SK-N-SH (cell line): ENCODE data around the gene CDH13. TPM values are rescaled to one million over a fixed set of nuclear protein-coding genes. Genes with fewer than 3 reads are reported as not detected.

Experiments used
- CTCF ChIA-PET: fragments of 300-600, 350-600 bp; formaldehyde crosslinking; extraction: SDS; loops from one replicate; lab custom pipeline; 2021; lab: Yijun Ruan, JAX
- POLR2A ChIA-PET: fragments of 350-600 bp; sonication (Branson Sonifier 250); formaldehyde crosslinking; extraction: SDS; loops from one replicate; lab custom pipeline; 2020; ENCODE audit warnings: antibody characterized with exemption, inconsistent platforms; lab: Yijun Ruan, JAX
- DNase-seq: peaks from one replicate; pipeline ENCODE4 v3.0.0; 2012
- H2AFZ ChIP-seq: fragments of 200-600 bp; sonication (generic); 2 replicates; pipeline ENCODE4 v1.8.1; 2016; ENCODE audit warnings: antibody characterized with exemption, mild to moderate bottlenecking, low read depth
- H3F3A ChIP-seq: fragments of 200-600 bp; sonication (generic); replicated peaks from 2 replicates; pipeline ENCODE3; 2016; ENCODE audit warnings: antibody characterized with exemption, mild to moderate bottlenecking; ENCODE audit not compliant: insufficient read depth
- H3K27ac ChIP-seq, 2 experiments: fragments of 200-500 bp in 1 of 2; fragments of 200-600 bp in 1 of 2; sonication (Bioruptor generic) in 1 of 2; sonication (generic), shearing (Covaris generic) in 1 of 2; 2 replicates each; pipeline versions ENCODE4 v1.5.1 to v1.6.1; 2014 to 2016; ENCODE audit warnings: low read depth in 2 of 2, inconsistent platforms in 1 of 2, low read length in 1 of 2, mild to moderate bottlenecking in 1 of 2, mixed read lengths in 1 of 2
- H3K27me3 ChIP-seq: fragments of 200-600 bp; sonication (generic), shearing (Covaris generic); 2 replicates; pipeline ENCODE4 v1.6.1; 2016; ENCODE audit warnings: mixed run types; ENCODE audit not compliant: insufficient read depth
- H3K36me3 ChIP-seq, 2 experiments: fragments of 200-500 bp in 1 of 2; fragments of 200-600 bp in 1 of 2; sonication (Bioruptor generic) in 1 of 2; sonication (generic) in 1 of 2; replicated peaks in 1 of 2; 2 replicates each; pipeline versions ENCODE3 to v1.5.1; 2014 to 2016; ENCODE audit warnings: low read length in 1 of 2, mild to moderate bottlenecking in 1 of 2; ENCODE audit not compliant: insufficient read depth in 2 of 2, control insufficient read depth in 1 of 2
- H3K4me1 ChIP-seq, 2 experiments: fragments of 200-500 bp in 1 of 2; fragments of 200-600 bp in 1 of 2; sonication (Bioruptor generic) in 1 of 2; sonication (generic), shearing (Covaris generic) in 1 of 2; 2 replicates each; pipeline versions ENCODE4 v1.5.1 to v1.6.1; 2014 to 2016; ENCODE audit warnings: low read depth in 1 of 2, low read length in 1 of 2, mixed run types in 1 of 2; ENCODE audit not compliant: insufficient read depth in 2 of 2, control insufficient read depth in 1 of 2
- H3K4me2 ChIP-seq: fragments of 200-600 bp; sonication (generic), shearing (Covaris generic); 2 replicates; pipeline ENCODE4 v1.6.1; 2017; ENCODE audit warnings: mixed run types
- H3K4me3 ChIP-seq, 2 experiments: fragments of 200-500 bp in 1 of 2; fragments of 200-600 bp in 1 of 2; sonication (Bioruptor generic) in 1 of 2; sonication (generic), shearing (Covaris generic) in 1 of 2; 2 replicates each; pipeline versions ENCODE4 v1.5.1 to v1.8.1; 2014 to 2016; ENCODE audit warnings: low read depth in 2 of 2, inconsistent platforms in 1 of 2, low read length in 1 of 2, mild to moderate bottlenecking in 1 of 2, mixed read lengths in 1 of 2, moderate library complexity in 1 of 2
- H3K79me2 ChIP-seq: fragments of 200-600 bp; sonication (generic); 2 replicates; pipeline ENCODE4 v1.8.1; 2017; ENCODE audit warnings: mild to moderate bottlenecking; ENCODE audit not compliant: insufficient read depth
- H3K9ac ChIP-seq: fragments of 200-600 bp; sonication (generic); 2 replicates; pipeline ENCODE4 v1.6.1; 2017; ENCODE audit warnings: mixed run types
- H3K9me2 ChIP-seq: fragments of 200-600 bp; sonication (generic); 2 replicates; pipeline ENCODE4 v1.6.1; 2017; ENCODE audit warnings: mixed run types
- H3K9me3 ChIP-seq: fragments of 200-600 bp; sonication (generic); 2 replicates; pipeline ENCODE4 v1.6.1; 2017; ENCODE audit warnings: mixed run types, mild to moderate bottlenecking, moderate library complexity
- H4K20me1 ChIP-seq: fragments of 200-600 bp; sonication (generic); 2 replicates; pipeline ENCODE4 v1.6.1; 2017; ENCODE audit warnings: mild to moderate bottlenecking, mixed run types; ENCODE audit not compliant: insufficient read depth
- FOXJ3 ChIP-seq: sonication (generic); formaldehyde crosslinking; IDR thresholded peaks from 2 replicates; pipeline ENCODE4 v1.5.1; 2020; ENCODE audit warnings: mild to moderate bottlenecking, missing genetic modification reagents
- FOXM1 ChIP-seq: IDR thresholded peaks from 2 replicates; pipeline ENCODE4 v1.4.0; 2012; ENCODE audit warnings: low read depth, mild to moderate bottlenecking
- IRF3 ChIP-seq: fragments of 150-350 bp; IDR thresholded peaks from 2 replicates; pipeline ENCODE4 v1.6.1; 2016; ENCODE audit warnings: mild to moderate bottlenecking, low read depth, low read length
- MAX ChIP-seq: IDR thresholded peaks from 2 replicates; pipeline ENCODE4 v1.4.0; 2012; ENCODE audit warnings: low read depth
- PBX3 ChIP-seq: IDR thresholded peaks from 2 replicates; pipeline ENCODE4; 2012
- REST ChIP-seq: IDR thresholded peaks from 2 replicates; pipeline ENCODE4 v1.6.1; 2012; ENCODE audit warnings: mild to moderate bottlenecking, low read depth, low read length, moderate library complexity
- RXRA ChIP-seq: IDR thresholded peaks from 2 replicates; pipeline ENCODE4 v1.4.0; 2012; ENCODE audit warnings: low read depth, mild to moderate bottlenecking, borderline replicate concordance
- TCF12 ChIP-seq: IDR thresholded peaks from 2 replicates; pipeline ENCODE4 v1.4.0; 2012
- USF1 ChIP-seq: IDR thresholded peaks from 2 replicates; pipeline ENCODE4 v1.4.0; 2012; ENCODE audit warnings: low read depth, borderline replicate concordance
- USF2 ChIP-seq: fragments of 150-350 bp; IDR thresholded peaks from 2 replicates; pipeline ENCODE4 v1.6.1; 2017; ENCODE audit warnings: antibody characterized with exemption, low read length, low read depth, borderline replicate concordance
- WGBS: methylation state at CpG from one replicate; pipeline ENCODE4 v1.1.6; 2017; ENCODE audit warnings: low lambda C conversion rate; 5-methylcytosine and 5-hydroxymethylcytosine counted together
- polyA plus RNA-seq, 3 experiments: library from polyadenylated mRNA; depleted of rRNA; stranded (reverse); fragments of >200 nt; gene quantifications; 2 replicates each; pipeline ENCODE4 v1.2.3, GENCODE V29; 2012

The CDH13 gene
- polyA plus RNA-seq, 1 of the 3 experiments (the other 2 are of a cell fraction), result 93.0 TPM

- 37% methylated on average over 4 of the region's 4 CpGs for WGBS
- no peak overlapping the region for H3K9ac ChIP-seq
- H3F3A ChIP-seq, result no peaks in the 10 kb centered on the region
- no peak overlapping the region for H3K4me2 ChIP-seq
- H3K4me3 ChIP-seq, result no peak overlapping the region
- H3K36me3 ChIP-seq, result no peaks in the 10 kb centered on the region
- H3K27ac ChIP-seq, result no peak overlapping the region
- no peaks in the 10 kb centered on the region for H4K20me1 ChIP-seq
- TF ChIP-seq RXRA, result no peak
- no peak for TF ChIP-seq MAX
- no peak for TF ChIP-seq REST
- TF ChIP-seq FOXM1, result no peak
- no peak for TF ChIP-seq TCF12
- TF ChIP-seq IRF3, result no peak
- TF ChIP-seq USF1, result no peak
- TF ChIP-seq USF2, result no peak
- no peak for TF ChIP-seq FOXJ3
- no peak for TF ChIP-seq PBX3
- H3K27me3 ChIP-seq, result no peaks in the 10 kb centered on the region
- no peak overlapping the region for H2AFZ ChIP-seq
- no peaks in the 10 kb centered on the region for H3K79me2 ChIP-seq
- ChIA-PET POLR2A (no interaction called here), CTCF (interaction anchor here (1.0 kb wide), 1 partner anchor 224 kb away, joined by 3 read pairs; no protein-coding TSS in a partner anchor)
- DNase-seq, result no peak
- H3K4me1 ChIP-seq, result no peaks in the 10 kb centered on the region
- no peaks in the 10 kb centered on the region for H3K9me2 ChIP-seq
- no peaks in the 10 kb centered on the region for H3K9me3 ChIP-seq
Measured at GRCh38 chr16:82895843-82896242, 269.1 kb downstream of the CDH13 start.
